Neuronal stem cell (in vitro differentiated cells): ENCODE measurements around the gene DENND1B.

ENCODE experiments used
- DNase-seq: peaks from one replicate; pipeline ENCODE4 v3.0.0-alpha.2; 2013; ENCODE audit warnings: low spot score
- H2AFZ ChIP-seq: one replicate; pipeline ENCODE4 v1.6.1; 2013; ENCODE audit warnings: mild to moderate bottlenecking, low read length, inconsistent platforms
- H2AK5ac ChIP-seq: 2 replicates; pipeline ENCODE4 v1.6.1; 2013; ENCODE audit warnings: low read depth, mild to moderate bottlenecking, inconsistent platforms, low read length, moderate library complexity, mixed read lengths
- H2BK120ac ChIP-seq: 2 replicates; pipeline ENCODE4 v1.6.1; 2013; ENCODE audit warnings: low read depth, mild to moderate bottlenecking, inconsistent platforms, low read length, moderate library complexity, mixed read lengths
- H2BK12ac ChIP-seq: one replicate; pipeline ENCODE4 v1.6.1; 2013; ENCODE audit warnings: low read length, inconsistent platforms
- H2BK15ac ChIP-seq: 2 replicates; pipeline ENCODE4 v1.6.1; 2013; ENCODE audit warnings: mild to moderate bottlenecking, low read length, inconsistent platforms, mixed read lengths
- H2BK5ac ChIP-seq: one replicate; pipeline ENCODE4 v1.6.1; 2013; ENCODE audit warnings: inconsistent platforms, mild to moderate bottlenecking, low read length, moderate library complexity
- H3K14ac ChIP-seq: one replicate; pipeline ENCODE4 v1.6.1; 2013; ENCODE audit warnings: low read length, inconsistent platforms
- H3K18ac ChIP-seq: 2 replicates; pipeline ENCODE4 v1.6.1; 2013; ENCODE audit warnings: low read length, inconsistent platforms
- H3K23ac ChIP-seq: 2 replicates; pipeline ENCODE4 v1.6.1; 2013; ENCODE audit warnings: low read depth, mild to moderate bottlenecking, mixed read lengths, low read length, inconsistent platforms; ENCODE audit not compliant: poor library complexity
- H3K27ac ChIP-seq: replicated peaks from 3 replicates; pipeline ENCODE4 v1.5.1; 2013; ENCODE audit warnings: low read length, inconsistent platforms
- H3K27me3 ChIP-seq, 3 experiments: 2 replicates each; pipeline ENCODE4 v1.6.1; 2013; ENCODE audit warnings: low read length in 3 of 3, mild to moderate bottlenecking in 2 of 3, inconsistent platforms in 1 of 3, low read depth in 1 of 3, mixed read lengths in 1 of 3, moderate library complexity in 1 of 3; ENCODE audit not compliant: control insufficient read depth in 3 of 3, insufficient read depth in 3 of 3
- H3K36me3 ChIP-seq, 2 donors: replicated peaks in 1 of 2; 2 replicates each; pipeline ENCODE4 v1.6.1; 2013; ENCODE audit warnings: low read length in 2 of 2; ENCODE audit not compliant: control insufficient read depth in 2 of 2, insufficient read depth in 2 of 2
- H3K4ac ChIP-seq: 2 replicates; pipeline ENCODE4 v1.6.1; 2013; ENCODE audit warnings: inconsistent platforms, mild to moderate bottlenecking, low read length, moderate library complexity
- H3K4me1 ChIP-seq, 2 donors: 1 replicate in 1 of 2; 2 replicates in 1 of 2; pipeline ENCODE4 v1.6.1; 2013; ENCODE audit warnings: low read length in 2 of 2, low read depth in 1 of 2; ENCODE audit not compliant: control insufficient read depth in 2 of 2, insufficient read depth in 1 of 2
- H3K4me2 ChIP-seq: one replicate; pipeline ENCODE4 v1.6.1; 2013; ENCODE audit warnings: mild to moderate bottlenecking, low read length, inconsistent platforms; ENCODE audit not compliant: insufficient read depth, poor library complexity, severe bottlenecking
- H3K4me3 ChIP-seq, 2 donors: 2 replicates each; pipeline ENCODE4 v1.5.1; 2013; ENCODE audit warnings: low read length in 2 of 2, mild to moderate bottlenecking in 2 of 2, inconsistent platforms in 1 of 2, moderate library complexity in 1 of 2
- H3K79me1 ChIP-seq: one replicate; pipeline ENCODE4 v1.6.1; 2013; ENCODE audit warnings: low read depth, mild to moderate bottlenecking, inconsistent platforms, low read length, moderate library complexity
- H3K9ac ChIP-seq: one replicate; pipeline ENCODE4 v1.6.1; 2013; ENCODE audit warnings: mild to moderate bottlenecking, low read depth, low read length, inconsistent platforms; ENCODE audit not compliant: poor library complexity
- H3K9me3 ChIP-seq, 2 donors: replicated peaks in 1 of 2; 2 replicates each; pipeline versions ENCODE3 to v1.6.1; 2013; ENCODE audit warnings: low read length in 2 of 2, mild to moderate bottlenecking in 2 of 2, inconsistent platforms in 1 of 2, low read depth in 1 of 2, mixed read lengths in 1 of 2, moderate library complexity in 1 of 2; ENCODE audit not compliant: control insufficient read depth in 2 of 2, insufficient read depth in 1 of 2
- H4K8ac ChIP-seq: one replicate; pipeline ENCODE4 v1.6.1; 2013; ENCODE audit warnings: low read depth, mild to moderate bottlenecking, inconsistent platforms, low read length, moderate library complexity
- H4K91ac ChIP-seq: one replicate; pipeline ENCODE4 v1.6.1; 2013; ENCODE audit warnings: low read length, low read depth, mild to moderate bottlenecking, inconsistent platforms; ENCODE audit not compliant: poor library complexity
- WGBS, 2 donors: extraction: QIAGEN DNeasy Blood & Tissue Kit; methylation state at CpG; one replicate each; pipeline ENCODE4 v1.1.7; 2013; ENCODE audit warnings: missing lambda C conversion rate in 2 of 2, mixed read lengths in 1 of 2; ENCODE audit not compliant: insufficient read length in 2 of 2, insufficient replicate concordance in 1 of 2; ENCODE audit errors: extremely low coverage in 2 of 2; 5-methylcytosine and 5-hydroxymethylcytosine counted together

The DENND1B gene

GRCh38 chr1:197806718-197807117, 31.4 kb upstream of the DENND1B start:
- Histone ChIP-seq H3K36me3 (no peaks in the 10 kb centered on the region), H3K14ac (no peak overlapping the region), H2BK12ac (no peak overlapping the region), H3K9me3 (peaks cover 0 to under 1% of the 10 kb centered on the region in 2 donors), H3K18ac (no peak overlapping the region), H2BK15ac (no peak overlapping the region), H3K4me1 (no peaks in the 10 kb centered on the region), H2AFZ (no peak overlapping the region), H3K79me1 (peaks cover 1% of the 10 kb centered on the region), H3K9ac (no peak overlapping the region), H2AK5ac (no peak overlapping the region), H3K23ac (no peak overlapping the region), H3K27me3 (no peaks in the 10 kb centered on the region), H4K91ac (no peak overlapping the region), H2BK5ac (no peak overlapping the region), H3K4ac (no peak overlapping the region), H3K4me3 (no peak overlapping the region), H3K4me2 (no peak overlapping the region), H2BK120ac (no peak overlapping the region), H3K27ac (no peak overlapping the region), H4K8ac (no peak overlapping the region)
- DNase-seq, result no peak
- no CpG with 5 or more reads among the region's 1 CpG for WGBS, 2 donors

- H3K27ac ChIP-seq, result no peak overlapping the region
- H3K4me3 ChIP-seq, result peak overlapping the region in 1 of 2 donors; percentile 73
- H3K23ac ChIP-seq, result peak overlapping the region; percentile 85
- H3K9ac ChIP-seq, result no peak overlapping the region
- H3K14ac ChIP-seq, result peak overlapping the region; percentile 99
- H3K36me3 ChIP-seq, result no peaks in the 10 kb centered on the region
- no CpG with 5 or more reads among the region's 4 CpGs for WGBS, 2 donors
- H3K79me1 ChIP-seq, result peaks cover 2% of the 10 kb centered on the region
- no peak overlapping the region for H2BK120ac ChIP-seq
- peaks cover 0 to 8% of the 10 kb centered on the region in 2 donors for H3K9me3 ChIP-seq
- peak overlapping the region; percentile 93 for H2BK15ac ChIP-seq
- H3K4me1 ChIP-seq, result no peaks in the 10 kb centered on the region
- H3K18ac ChIP-seq, result peak overlapping the region; percentile 89
- no peak overlapping the region for H4K8ac ChIP-seq
- peak overlapping the region; percentile 94 for H2BK12ac ChIP-seq
- H2AK5ac ChIP-seq, result peak overlapping the region; percentile 70
- no peak overlapping the region for H3K4me2 ChIP-seq
- no peak overlapping the region for H4K91ac ChIP-seq
- H2BK5ac ChIP-seq, result peak overlapping the region; percentile 75
- H2AFZ ChIP-seq, result no peak overlapping the region
- peak overlapping the region; percentile 97 for H3K4ac ChIP-seq
- DNase-seq, result no peak
- no peaks in the 10 kb centered on the region for H3K27me3 ChIP-seq
Observed at GRCh38 chr1:197801684-197802083, 26.4 kb upstream of the DENND1B start.

- peak overlapping the region; percentile 17 for H3K18ac ChIP-seq
- H4K91ac ChIP-seq, result no peak overlapping the region
- no peak overlapping the region for H3K4me2 ChIP-seq
- peak overlapping the region; percentile 75 for H2BK5ac ChIP-seq
- peaks cover 0 to 8% of the 10 kb centered on the region in 2 donors for H3K9me3 ChIP-seq
- H2AFZ ChIP-seq, result no peak overlapping the region
- peak overlapping the region; percentile 70 for H2AK5ac ChIP-seq
- no CpG with 5 or more reads among the region's 1 CpG for WGBS, 2 donors
- H4K8ac ChIP-seq, result no peak overlapping the region
- no peaks in the 10 kb centered on the region for H3K36me3 ChIP-seq
- H2BK120ac ChIP-seq, result peak overlapping the region; percentile 87
- H2BK15ac ChIP-seq, result peak overlapping the region; percentile 49
- H3K4me3 ChIP-seq, result no peak overlapping the region
- no peak overlapping the region for H3K27ac ChIP-seq
- no peak for DNase-seq
- peak overlapping the region; percentile 22 for H2BK12ac ChIP-seq
- no peaks in the 10 kb centered on the region for H3K4me1 ChIP-seq
- H3K79me1 ChIP-seq, result peaks cover 2% of the 10 kb centered on the region
- no peak overlapping the region for H3K9ac ChIP-seq
- H3K4ac ChIP-seq, result no peak overlapping the region
- peak overlapping the region; percentile 85 for H3K23ac ChIP-seq
- no peaks in the 10 kb centered on the region for H3K27me3 ChIP-seq
- peak overlapping the region; percentile 99 for H3K14ac ChIP-seq
Observed at GRCh38 chr1:197801111-197801482, 25.8 kb upstream of the DENND1B start.

- peaks cover 2% of the 10 kb centered on the region for H3K79me1 ChIP-seq
- peaks cover 0 to 8% of the 10 kb centered on the region in 2 donors for H3K9me3 ChIP-seq
- no peak overlapping the region for H2AFZ ChIP-seq
- no peaks in the 10 kb centered on the region for H3K36me3 ChIP-seq
- peak overlapping the region; percentile 61 for H2AK5ac ChIP-seq
- H3K27me3 ChIP-seq, result no peaks in the 10 kb centered on the region
- no CpG with 5 or more reads among the region's 6 CpGs for WGBS, 2 donors
- no peaks in the 10 kb centered on the region for H3K4me1 ChIP-seq
- peak overlapping the region; percentile 87 for H2BK120ac ChIP-seq
- no peak overlapping the region for H3K4ac ChIP-seq
- H3K4me3 ChIP-seq, result no peak overlapping the region
- H2BK12ac ChIP-seq, result peak overlapping the region; percentile 22
- peak overlapping the region; percentile 16 for H3K18ac ChIP-seq
- DNase-seq, result no peak
- peak overlapping the region; percentile 99 for H3K14ac ChIP-seq
- H3K9ac ChIP-seq, result no peak overlapping the region
- no peak overlapping the region for H4K91ac ChIP-seq
- H2BK15ac ChIP-seq, result peak overlapping the region; percentile 49
- H3K27ac ChIP-seq, result no peak overlapping the region
- H3K4me2 ChIP-seq, result no peak overlapping the region
- H4K8ac ChIP-seq, result no peak overlapping the region
- peak overlapping the region; percentile 85 for H3K23ac ChIP-seq
- H2BK5ac ChIP-seq, result peak overlapping the region; percentile 75
Observed at GRCh38 chr1:197800379-197801110, 25.3 kb upstream of the DENND1B start.
